GM18951 (cell line): ENCODE measurements around the gene SLC7A6.
A peak's percentile ranks its signal among the peaks of the same experiment; 100 is the strongest.

ENCODE experiments used
- POLR2A ChIP-seq: IDR thresholded peaks from 4 replicates; pipeline ENCODE4 v1.6.1; 2011; ENCODE audit warnings: mild to moderate bottlenecking; ENCODE audit not compliant: insufficient read length, insufficient read depth; ENCODE audit errors: extremely low read depth
- in situ Hi-C: fragments of 300-500 bp; cut with MboI; formaldehyde crosslinking; loops from one replicate; pipeline ENCODE4 v1.12.0; 2022; ENCODE audit warnings: low sequenced_read_pairs, mixed read lengths, inconsistent platforms; ENCODE audit not compliant: unreplicated experiment

The SLC7A6 gene

DNA sequence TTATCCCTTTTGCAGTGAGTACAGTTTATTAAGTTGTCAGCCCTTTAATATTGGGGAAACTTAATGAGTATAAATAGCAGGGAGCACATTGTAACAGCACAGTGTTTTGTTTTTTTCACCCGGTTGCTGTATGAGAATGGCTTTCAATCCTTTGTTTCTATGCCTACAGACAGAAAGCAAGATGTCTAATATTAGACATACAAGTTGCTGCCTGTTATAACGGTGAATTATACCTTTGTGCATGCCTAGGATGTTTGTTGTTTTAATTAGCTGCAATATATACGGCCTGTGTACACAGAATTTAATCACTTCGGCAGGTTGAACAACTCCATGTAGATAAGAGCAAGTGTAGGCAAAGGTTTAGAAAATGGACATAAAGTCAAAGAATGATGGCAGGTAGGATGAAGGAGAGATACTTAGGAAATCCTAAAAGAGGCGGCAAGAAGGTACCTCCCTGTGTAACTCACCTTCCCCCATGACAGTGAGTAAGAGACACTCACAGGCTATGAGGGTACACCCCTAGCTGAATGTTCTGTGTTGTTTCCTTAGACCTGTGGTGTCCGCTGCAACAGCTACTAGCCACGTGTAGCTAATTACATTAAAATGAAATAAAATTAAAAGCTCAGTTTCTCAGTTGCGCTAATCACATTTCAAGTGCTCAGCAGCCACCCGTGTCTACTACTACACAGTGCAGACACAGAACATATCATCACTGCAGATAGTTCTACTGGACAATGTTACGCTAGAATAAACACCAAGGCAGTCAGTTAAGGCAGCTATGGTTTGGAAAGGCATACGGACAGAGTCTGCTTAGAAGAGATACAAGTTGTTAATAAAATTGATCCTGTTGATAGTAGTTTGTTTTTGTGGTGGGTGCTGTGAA, 35.5 kb downstream of the SLC7A6 start:
- peak; percentile 8 for TF ChIP-seq POLR2A
- in situ Hi-C loops: no loop called here

GRCh38 chr16:68300734-68301459, 36.6 kb downstream of the SLC7A6 start:
- in situ Hi-C loops: no loop called here
- no peak for TF ChIP-seq POLR2A

- in situ Hi-C loops: no loop called here
- no peak for TF ChIP-seq POLR2A
Observed at GRCh38 chr16:68306633-68307032, 42.3 kb downstream of the SLC7A6 start.

- in situ Hi-C loops: no loop called here
- no peak for TF ChIP-seq POLR2A
Observed at GRCh38 chr16:68309799-68310198, 45.5 kb downstream of the SLC7A6 start.

- no peak for TF ChIP-seq POLR2A
- in situ Hi-C loops: no loop called here
Observed at GRCh38 chr16:68310437-68310773, 46.1 kb downstream of the SLC7A6 start.

DNA sequence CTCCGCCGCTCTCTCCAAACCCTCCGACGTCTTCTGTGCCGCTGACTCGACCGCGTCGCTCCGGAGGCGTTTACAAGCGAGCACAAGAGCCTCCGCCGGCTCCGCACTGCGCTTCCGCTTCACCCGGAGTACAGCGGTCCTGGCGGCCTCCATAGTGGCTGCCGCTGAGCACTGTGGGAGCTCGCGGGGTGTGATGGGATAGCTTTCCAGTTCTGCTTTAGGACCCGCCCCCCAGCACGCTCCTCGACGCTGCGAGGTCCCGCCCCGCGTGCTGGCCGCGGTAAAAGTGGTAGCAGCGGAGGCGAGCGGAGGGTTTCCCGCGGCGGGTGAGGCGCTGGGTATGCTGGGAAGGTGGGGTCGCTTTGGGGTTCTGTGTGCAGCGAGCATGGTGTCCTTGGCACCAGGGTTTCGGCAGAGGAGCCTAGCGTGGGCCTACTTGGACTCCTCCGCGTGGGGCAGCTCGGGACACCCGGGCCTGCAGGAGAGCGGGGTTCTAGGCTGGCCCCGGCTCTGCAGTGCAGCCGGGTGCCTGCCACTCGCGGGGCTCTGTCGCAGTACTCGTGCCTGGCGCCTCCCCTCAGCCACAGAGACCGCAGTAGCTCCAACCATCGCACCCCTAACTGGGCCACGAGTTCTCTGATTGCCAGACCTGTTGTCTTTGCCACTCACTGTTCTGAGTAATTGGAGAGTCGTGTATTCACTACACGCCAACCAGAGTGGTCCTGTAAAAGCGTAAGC, 46.6 kb downstream of the SLC7A6 start, which contains the start of the genes PRMT7 and SLC7A6OS:
Gene PRMT7, plus strand, starts transcription at position 246 of the 738 bp plus-strand sequence. CDS start 4,961 bp downstream, outside the sequence.
Gene SLC7A6OS, minus strand, starts transcription at position 173 of the 738 bp plus-strand sequence. Its CDS starts 20 bp downstream, at position 153.
- TF ChIP-seq POLR2A: peak; percentile 93
- in situ Hi-C loops: no loop called here

- in situ Hi-C loops: no loop called here
- TF ChIP-seq POLR2A: no peak
Observed at GRCh38 chr16:68313116-68313515, 48.8 kb downstream of the SLC7A6 start.

GRCh38 chr16:68319185-68319908, 55.0 kb downstream of the SLC7A6 start:
- TF ChIP-seq POLR2A: no peak
- in situ Hi-C loops: no loop called here

- in situ Hi-C loops: no loop called here
- no peak for TF ChIP-seq POLR2A
Observed at GRCh38 chr16:68324336-68324735, 60.0 kb downstream of the SLC7A6 start.

- no peak for TF ChIP-seq POLR2A
- in situ Hi-C loops: no loop called here
Observed at GRCh38 chr16:68324780-68325357, 60.5 kb downstream of the SLC7A6 start.

- TF ChIP-seq POLR2A: no peak
- in situ Hi-C loops: no loop called here
Observed at GRCh38 chr16:68328151-68328859, 64.0 kb downstream of the SLC7A6 start.

DNA sequence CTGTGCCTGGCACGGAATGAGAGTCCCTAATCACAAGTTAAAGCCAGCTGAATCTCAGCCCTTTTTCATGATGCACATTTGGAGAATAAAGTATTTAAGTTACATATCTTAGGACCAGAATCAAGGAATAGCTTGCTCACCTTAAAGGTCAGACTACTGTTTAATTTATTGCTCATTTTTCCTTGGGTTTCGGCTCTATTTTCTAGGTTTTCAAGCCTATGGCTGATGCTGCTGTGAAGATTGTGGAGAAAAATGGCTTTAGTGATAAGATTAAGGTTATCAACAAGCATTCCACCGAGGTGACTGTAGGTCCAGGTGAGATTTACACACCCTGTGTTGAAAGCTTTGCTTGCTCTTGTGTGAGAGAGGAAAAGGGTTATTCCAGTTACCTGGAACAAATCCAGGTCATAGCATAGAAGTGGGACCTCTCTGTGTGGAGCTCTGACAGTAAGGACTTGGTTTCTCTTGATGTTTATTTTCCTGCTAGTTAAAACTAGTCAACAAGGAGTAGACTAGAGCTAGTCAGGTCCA, 64.6 kb downstream of the SLC7A6 start:
- in situ Hi-C loops: no loop called here
- no peak for TF ChIP-seq POLR2A
